ENCODE data around the gene DDIT3. TPM values are rescaled to one million over a fixed set of nuclear protein-coding genes. Genes with fewer than 3 reads are reported as not detected.

Gene DDIT3
- total RNA-seq, 1 donor: 18.1 TPM

DNA sequence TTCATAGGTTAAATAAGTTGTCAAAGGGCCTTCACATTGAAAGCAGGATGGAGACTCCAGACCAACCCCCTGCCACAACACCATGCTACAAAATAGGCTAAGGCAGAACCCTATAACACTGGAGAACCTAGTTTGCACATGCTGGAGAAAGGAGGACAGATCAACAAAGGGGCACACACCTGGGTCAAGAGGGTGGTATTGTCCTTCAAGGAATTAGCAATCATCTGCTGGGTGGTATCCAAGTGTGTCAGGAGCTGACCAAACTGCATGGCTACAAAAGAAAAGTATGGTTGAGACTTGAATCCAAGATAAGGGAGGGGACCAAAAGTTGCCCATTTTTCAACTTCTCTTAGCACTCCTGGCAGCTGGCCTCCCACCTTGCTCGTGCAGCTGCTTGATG, 11.5 kb upstream of the DDIT3 start:
- TF ChIP-seq, protein P1, sequence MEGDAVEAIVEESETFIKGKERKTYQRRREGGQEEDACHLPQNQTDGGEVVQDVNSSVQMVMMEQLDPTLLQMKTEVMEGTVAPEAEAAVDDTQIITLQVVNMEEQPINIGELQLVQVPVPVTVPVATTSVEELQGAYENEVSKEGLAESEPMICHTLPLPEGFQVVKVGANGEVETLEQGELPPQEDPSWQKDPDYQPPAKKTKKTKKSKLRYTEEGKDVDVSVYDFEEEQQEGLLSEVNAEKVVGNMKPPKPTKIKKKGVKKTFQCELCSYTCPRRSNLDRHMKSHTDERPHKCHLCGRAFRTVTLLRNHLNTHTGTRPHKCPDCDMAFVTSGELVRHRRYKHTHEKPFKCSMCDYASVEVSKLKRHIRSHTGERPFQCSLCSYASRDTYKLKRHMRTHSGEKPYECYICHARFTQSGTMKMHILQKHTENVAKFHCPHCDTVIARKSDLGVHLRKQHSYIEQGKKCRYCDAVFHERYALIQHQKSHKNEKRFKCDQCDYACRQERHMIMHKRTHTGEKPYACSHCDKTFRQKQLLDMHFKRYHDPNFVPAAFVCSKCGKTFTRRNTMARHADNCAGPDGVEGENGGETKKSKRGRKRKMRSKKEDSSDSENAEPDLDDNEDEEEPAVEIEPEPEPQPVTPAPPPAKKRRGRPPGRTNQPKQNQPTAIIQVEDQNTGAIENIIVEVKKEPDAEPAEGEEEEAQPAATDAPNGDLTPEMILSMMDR (IDR thresholded peaks at IDR 0.05; ENCODE audit: insufficient read depth, low read depth, low read length): no peak
- no peak for DNase-seq (ENCODE audit: low read depth)
- H3K4me3 ChIP-seq (ENCODE audit: low read depth, low read length): no peak overlapping the region

DNA sequence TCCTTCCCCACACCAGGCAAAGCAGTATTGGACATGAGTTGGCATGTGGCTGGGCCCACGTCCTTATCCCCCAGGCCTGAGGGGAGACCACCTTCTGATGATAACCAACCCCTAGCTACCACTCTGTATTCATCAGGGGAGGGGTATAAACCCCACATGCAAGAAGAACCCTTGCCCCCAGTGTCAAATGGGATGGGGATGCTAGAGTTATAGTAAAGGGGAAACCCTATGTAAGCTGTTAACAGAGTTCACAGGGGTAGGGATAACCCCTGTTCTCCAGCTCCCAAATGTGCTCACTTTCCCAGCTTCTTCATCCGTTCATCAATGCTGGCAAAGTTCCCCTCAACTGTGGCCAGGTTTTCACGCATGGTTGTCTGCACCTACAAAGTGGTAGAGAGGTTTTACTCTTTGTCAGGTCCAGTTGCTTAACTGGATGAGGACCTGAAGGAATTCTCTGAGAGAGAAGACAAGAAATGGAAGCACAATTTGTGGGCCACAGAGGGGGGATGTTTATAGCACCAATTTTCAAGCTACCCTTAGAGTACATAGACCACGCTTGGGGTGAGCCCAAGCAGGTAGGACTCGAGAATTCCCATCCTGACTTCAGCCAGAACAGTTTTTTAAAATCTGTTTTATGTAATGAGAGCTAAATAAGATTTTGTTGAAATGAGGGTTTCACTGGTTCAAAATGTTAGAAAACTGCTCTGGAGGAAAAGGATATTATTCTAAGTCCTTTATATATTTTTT, 10.3 kb upstream of the DDIT3 start:
- TF ChIP-seq, protein P1 (IDR thresholded peaks at IDR 0.05; ENCODE audit: insufficient read depth, low read depth, low read length): no peak
- no peak for DNase-seq (ENCODE audit: low read depth)
- no peak overlapping the region for H3K4me3 ChIP-seq (ENCODE audit: low read depth, low read length)

DNA sequence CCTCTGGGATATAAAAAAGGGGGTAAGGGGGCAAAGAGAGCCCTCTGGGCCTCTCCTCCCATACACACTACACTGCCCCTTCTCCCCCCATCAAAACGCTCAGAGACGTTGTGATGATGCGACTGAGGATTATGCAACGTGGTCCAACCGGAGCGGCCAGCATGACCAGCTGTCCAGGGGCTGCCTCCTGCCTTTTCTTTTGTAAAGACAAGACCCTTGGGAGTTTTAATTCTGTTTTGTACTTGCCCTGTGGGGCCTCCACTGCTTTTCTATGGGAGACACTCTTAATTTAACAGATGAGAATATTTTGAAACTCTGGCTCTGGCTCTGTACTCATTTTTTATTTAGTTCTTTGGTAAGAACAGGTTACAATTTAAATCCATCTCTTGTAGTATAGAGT, 9.5 kb upstream of the DDIT3 start:
- TF ChIP-seq, protein P1 (IDR thresholded peaks at IDR 0.05; ENCODE audit: insufficient read depth, low read depth, low read length): no peak
- H3K4me3 ChIP-seq (ENCODE audit: low read depth, low read length): no peak overlapping the region
- no peak for DNase-seq (ENCODE audit: low read depth)

DNA sequence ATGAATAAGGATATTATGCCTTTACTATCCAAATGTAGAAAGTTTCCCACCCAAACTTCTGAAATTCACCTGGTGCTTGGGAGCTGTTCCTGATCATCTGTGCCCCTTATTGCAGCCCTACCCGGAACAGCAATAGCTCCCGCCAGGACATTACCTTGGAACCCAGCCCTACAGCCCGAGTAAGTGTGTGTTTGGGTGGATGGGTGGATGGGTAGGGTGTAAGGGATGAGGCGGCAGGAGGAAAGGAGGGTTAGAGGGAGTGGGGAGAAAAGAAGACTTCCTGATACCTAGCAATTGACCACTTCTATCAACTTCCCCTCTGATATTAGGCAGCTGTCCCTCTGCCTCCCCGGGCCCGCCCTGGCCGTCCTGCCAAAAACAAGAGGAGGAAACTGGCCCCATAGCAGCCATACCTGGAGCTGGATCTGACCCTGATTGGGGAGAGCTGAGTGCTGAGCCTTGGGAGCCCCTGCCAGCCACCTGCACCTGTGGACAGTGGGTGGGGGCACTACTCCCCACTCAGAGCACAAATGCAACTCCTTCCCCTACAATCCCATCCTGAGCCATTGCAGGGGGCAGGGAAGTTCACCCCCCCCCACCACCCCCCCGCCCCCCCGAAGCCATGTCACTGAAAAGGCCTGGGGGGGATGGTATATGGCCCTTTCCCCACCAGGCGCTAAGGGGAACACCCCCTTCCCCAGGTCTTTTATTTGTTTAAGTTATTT, 8.7 kb upstream of the DDIT3 start:
- H3K4me3 ChIP-seq (ENCODE audit: low read depth, low read length): no peak overlapping the region
- DNase-seq (ENCODE audit: low read depth): no peak
- TF ChIP-seq, protein P1 (IDR thresholded peaks at IDR 0.05; ENCODE audit: insufficient read depth, low read depth, low read length): no peak

DNA sequence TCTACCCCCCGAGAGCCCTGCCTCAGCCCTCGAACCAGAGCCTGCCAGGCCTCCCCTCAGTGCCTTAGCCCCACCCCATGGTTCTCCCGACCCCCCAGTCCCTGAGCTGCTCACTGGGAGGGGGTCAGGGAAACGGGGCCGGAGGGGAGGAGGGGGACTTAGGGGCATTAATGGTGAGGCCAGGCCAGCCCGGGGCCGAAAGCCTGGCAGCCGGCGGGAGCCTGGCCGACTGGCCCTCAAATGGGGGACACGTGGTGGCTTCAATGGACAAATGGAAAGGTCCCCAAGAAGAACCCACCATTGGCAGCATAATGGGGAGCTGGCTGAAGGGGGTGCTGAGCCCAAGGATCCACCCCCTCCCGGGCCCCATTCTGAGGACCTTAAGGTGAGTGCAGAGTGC, 7.9 kb upstream of the DDIT3 start:
- no peak overlapping the region for H3K4me3 ChIP-seq (ENCODE audit: low read depth, low read length)
- no peak for DNase-seq (ENCODE audit: low read depth)
- TF ChIP-seq, protein P1 (IDR thresholded peaks at IDR 0.05; ENCODE audit: insufficient read depth, low read depth, low read length): no peak

DNA sequence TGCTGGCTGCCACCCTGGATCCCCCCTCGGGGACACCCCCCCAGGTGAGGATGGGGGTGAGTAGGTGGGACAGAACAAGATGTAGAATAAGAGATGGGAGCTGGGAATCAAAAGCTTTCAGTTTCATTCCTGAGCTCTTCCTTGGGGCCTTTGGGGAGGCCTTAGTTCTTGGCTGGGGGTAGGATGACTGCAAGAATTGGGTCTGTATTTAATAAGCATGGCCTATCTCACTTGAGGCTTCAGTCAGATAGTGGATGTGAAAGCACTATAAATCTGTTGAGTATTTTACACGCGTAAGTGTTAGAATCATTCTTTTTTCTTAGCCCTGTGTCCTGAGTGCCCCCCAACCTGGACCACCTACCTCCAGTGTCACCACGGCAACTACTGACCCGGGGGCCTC, 6.9 kb upstream of the DDIT3 start:
- TF ChIP-seq, protein P1 (IDR thresholded peaks at IDR 0.05; ENCODE audit: insufficient read depth, low read depth, low read length): no peak
- DNase-seq (ENCODE audit: low read depth): no peak

More for the DNA sequence above, 6.9 kb upstream of the DDIT3 start:
- no peak overlapping the region for H3K4me3 ChIP-seq (ENCODE audit: low read depth, low read length)
